Muscle layer of colon (tissue), 2 donors: ENCODE data around the gene ZNF561.
"Not testable (repeated sequence)": the region's sequence is repeated elsewhere in the genome, so short reads cannot be mapped to it uniquely, and the experiment has no call there.

Experiments
- H3K27ac ChIP-seq: one replicate; pipeline ENCODE4 v1.7.0; 2013; ENCODE audit warnings: low read depth, mild to moderate bottlenecking, low read length, moderate library complexity
- H3K27me3 ChIP-seq, 2 donors: one replicate each; pipeline ENCODE4 v1.7.0; 2013; ENCODE audit warnings: low read length in 2 of 2, mild to moderate bottlenecking in 2 of 2; ENCODE audit not compliant: insufficient read depth in 2 of 2, control insufficient read depth in 1 of 2
- H3K36me3 ChIP-seq: one replicate; pipeline ENCODE4 v1.7.0; 2013; ENCODE audit warnings: mild to moderate bottlenecking, low read length; ENCODE audit not compliant: insufficient read depth
- H3K4me1 ChIP-seq: one replicate; pipeline ENCODE4 v1.7.0; 2013; ENCODE audit warnings: mild to moderate bottlenecking, low read length; ENCODE audit not compliant: insufficient read depth
- H3K4me3 ChIP-seq, 2 donors: one replicate each; pipeline ENCODE4 v1.7.0; 2013; ENCODE audit warnings: low read length in 2 of 2, low read depth in 1 of 2, mild to moderate bottlenecking in 1 of 2, moderate library complexity in 1 of 2
- H3K9ac ChIP-seq: one replicate; pipeline ENCODE4 v1.7.0; 2013; ENCODE audit warnings: low read length
- H3K9me3 ChIP-seq: one replicate; pipeline ENCODE4 v1.7.0; 2013; ENCODE audit warnings: mild to moderate bottlenecking, low read length
- donor health status: abdominal sarcoma.
- donor health status: Adenocarcinoma of cecum.

The ZNF561 gene

GRCh38 chr19:9621156-9622037 lies at the start of gene ZNF561:
ZNF561 (minus strand) TSS chr19:9621232; CDS start chr19:9619456, 1,776 bp downstream.
- no peaks in the 10 kb centered on the region for H3K27me3 ChIP-seq
- peaks cover 11% of the 10 kb centered on the region for H3K4me1 ChIP-seq
- H3K27ac ChIP-seq = peak within 1 kb of the TSS; percentile 88
- peaks cover 24% of the 10 kb centered on the region for H3K36me3 ChIP-seq
- peak within 1 kb of the TSS; percentile 79 to 95 for H3K4me3 ChIP-seq
- H3K9me3 ChIP-seq = no peaks in the 10 kb centered on the region
- peak within 1 kb of the TSS; percentile 69 for H3K9ac ChIP-seq

GRCh38 chr19:9668544-9668943 lies 47.5 kb upstream of the ZNF561 start:
- Histone ChIP-seq H3K9ac (no peak overlapping the region), H3K27ac (no peak overlapping the region), H3K4me3 (no peak overlapping the region), H3K4me1 (peaks cover 3% of the 10 kb centered on the region), H3K36me3 (no peaks in the 10 kb centered on the region), H3K27me3 (no peaks in the 10 kb centered on the region), H3K9me3 (no peaks in the 10 kb centered on the region)

- Histone ChIP-seq H3K9me3 (no peaks in the 10 kb centered on the region), H3K4me3 (no peak overlapping the region), H3K9ac (no peak overlapping the region), H3K27ac (no peak overlapping the region), H3K36me3 (no peaks in the 10 kb centered on the region), H3K27me3 (no peaks in the 10 kb centered on the region), H3K4me1 (peaks cover under 1% of the 10 kb centered on the region)
These were observed 46.9 kb upstream of the ZNF561 start for GRCh38 chr19:9667898-9668297.

GRCh38 chr19:9658769-9659168 lies 37.7 kb upstream of the ZNF561 start:
- Histone ChIP-seq H3K27me3 (no peaks in the 10 kb centered on the region), H3K4me1 (no peaks in the 10 kb centered on the region), H3K9me3 (no peaks in the 10 kb centered on the region), H3K27ac (no peak overlapping the region), H3K9ac (no peak overlapping the region), H3K4me3 (no peak overlapping the region), H3K36me3 (peaks cover 21% of the 10 kb centered on the region)

- not testable (repeated sequence) for H3K9me3 ChIP-seq, H3K9ac ChIP-seq, H3K4me3 ChIP-seq, H3K27me3 ChIP-seq, H3K4me1 ChIP-seq, H3K27ac ChIP-seq
- H3K36me3 ChIP-seq = peaks cover 43% of the 10 kb centered on the region
These were observed 32.1 kb upstream of the ZNF561 start for GRCh38 chr19:9653066-9653555.

- H3K27ac ChIP-seq, H3K9ac ChIP-seq, H3K4me3 ChIP-seq, H3K4me1 ChIP-seq, H3K27me3 ChIP-seq, H3K9me3 ChIP-seq: not testable (repeated sequence)
- H3K36me3 ChIP-seq = peaks cover 42% of the 10 kb centered on the region
These were observed 30.4 kb upstream of the ZNF561 start for GRCh38 chr19:9651464-9651863.

- Histone ChIP-seq H3K36me3 (peaks cover 31% of the 10 kb centered on the region), H3K4me1 (no peaks in the 10 kb centered on the region), H3K9ac (no peak overlapping the region), H3K27ac (no peak overlapping the region), H3K4me3 (no peak overlapping the region), H3K27me3 (no peaks in the 10 kb centered on the region), H3K9me3 (peaks cover 8% of the 10 kb centered on the region)
These were observed 29.3 kb upstream of the ZNF561 start for GRCh38 chr19:9650345-9650744.

- Histone ChIP-seq H3K36me3 (no peaks in the 10 kb centered on the region), H3K9ac (no peak overlapping the region), H3K4me1 (no peaks in the 10 kb centered on the region)
These were observed 24.4 kb upstream of the ZNF561 start for GRCh38 chr19:9645472-9645871.

GRCh38 chr19:9644472-9644871 lies 23.4 kb upstream of the ZNF561 start:
- Histone ChIP-seq H3K27me3 (no peaks in the 10 kb centered on the region), H3K27ac (no peak overlapping the region), H3K36me3 (no peaks in the 10 kb centered on the region), H3K4me1 (no peaks in the 10 kb centered on the region), H3K4me3 (no peak overlapping the region), H3K9ac (no peak overlapping the region), H3K9me3 (no peaks in the 10 kb centered on the region)

More at GRCh38 chr19:9645472-9645871, 24.4 kb upstream of the ZNF561 start:
- H3K27me3 ChIP-seq = no peaks in the 10 kb centered on the region
- no peaks in the 10 kb centered on the region for H3K9me3 ChIP-seq
- no peak overlapping the region for H3K4me3 ChIP-seq
- H3K27ac ChIP-seq = no peak overlapping the region

- Histone ChIP-seq H3K4me3 (no peak overlapping the region), H3K27ac (no peak overlapping the region), H3K27me3 (no peaks in the 10 kb centered on the region), H3K9me3 (no peaks in the 10 kb centered on the region), H3K36me3 (peaks cover 3% of the 10 kb centered on the region), H3K4me1 (no peaks in the 10 kb centered on the region), H3K9ac (no peak overlapping the region)
These were observed 20.8 kb upstream of the ZNF561 start for GRCh38 chr19:9641810-9642209.

GRCh38 chr19:9640956-9641355 lies 19.9 kb upstream of the ZNF561 start:
- H3K4me1 ChIP-seq = no peaks in the 10 kb centered on the region
- H3K27me3 ChIP-seq = no peaks in the 10 kb centered on the region
- no peak overlapping the region for H3K4me3 ChIP-seq
- H3K9ac ChIP-seq = no peak overlapping the region
- H3K9me3 ChIP-seq = no peaks in the 10 kb centered on the region
- peaks cover 4% of the 10 kb centered on the region for H3K36me3 ChIP-seq
- no peak overlapping the region for H3K27ac ChIP-seq

- Histone ChIP-seq H3K27ac (no peak overlapping the region), H3K36me3 (peaks cover 16% of the 10 kb centered on the region), H3K9me3 (no peaks in the 10 kb centered on the region), H3K4me1 (no peaks in the 10 kb centered on the region), H3K27me3 (no peaks in the 10 kb centered on the region), H3K9ac (no peak overlapping the region), H3K4me3 (no peak overlapping the region)
These were observed 15.0 kb upstream of the ZNF561 start for GRCh38 chr19:9636018-9636417.
